NCI-H69 (cell line): Measurements from ENCODE around the gene FBXL4.

Experiments used
- DNase-seq: peaks from one replicate; lab custom pipeline; 2025; lab: John Stamatoyannopoulos, UW

Gene FBXL4

GRCh38 chr6:98824902-98825599 is 122.7 kb downstream of the FBXL4 start:
- DNase-seq: no peak

GRCh38 chr6:98824162-98824901 is 123.4 kb downstream of the FBXL4 start:
- peak; percentile 64 for DNase-seq

- DNase-seq: no peak
Measured at GRCh38 chr6:98823428-98824161, 124.2 kb downstream of the FBXL4 start.

GRCh38 chr6:98821756-98822405 is 125.9 kb downstream of the FBXL4 start:
- no peak for DNase-seq
